ENCODE data around the gene C4A. TPM values are rescaled to one million over a fixed set of nuclear protein-coding genes. Genes with fewer than 3 reads are reported as not detected.

The C4A gene
- total RNA-seq, 2 experiments from 2014 or later: 3.3 to 5.7 TPM

DNA sequence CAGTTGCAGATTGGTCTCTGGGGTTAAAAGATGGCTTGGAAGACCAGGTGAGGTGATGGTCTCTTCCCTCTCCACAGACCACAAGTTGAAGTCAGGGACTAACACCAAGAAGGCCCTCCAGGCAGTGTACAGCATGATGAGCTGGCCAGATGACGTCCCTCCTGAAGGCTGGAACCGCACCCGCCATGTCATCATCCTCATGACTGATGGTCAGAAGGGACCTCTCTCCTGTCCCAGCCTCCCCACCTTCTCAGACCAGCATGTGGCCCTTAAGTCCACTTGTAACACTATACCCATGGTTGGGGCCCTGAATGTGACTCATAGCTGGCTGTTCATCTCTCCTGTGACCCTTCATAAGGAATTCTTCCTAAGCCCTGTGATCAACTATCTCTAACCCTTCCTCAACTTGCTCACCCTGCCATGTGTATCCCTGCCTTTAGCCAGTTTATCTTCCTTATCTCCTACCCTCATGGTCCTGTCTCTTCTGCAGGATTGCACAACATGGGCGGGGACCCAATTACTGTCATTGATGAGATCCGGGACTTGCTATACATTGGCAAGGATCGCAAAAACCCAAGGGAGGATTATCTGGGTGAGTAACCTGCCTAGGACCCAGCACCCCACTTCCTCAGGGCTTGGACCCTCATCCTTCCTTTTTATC, 33.0 kb upstream of the C4A start:
- peaks cover 10% of the 10 kb centered on the region for H3K27me3 Mint-ChIP-seq
- no peak overlapping the region for H3K27ac Mint-ChIP-seq
- peaks cover 5% of the 10 kb centered on the region for H3K4me1 Mint-ChIP-seq
- DNase-seq: no peak
- peaks cover 18% of the 10 kb centered on the region for H3K36me3 Mint-ChIP-seq (ENCODE audit: low read depth)
- no peaks in the 10 kb centered on the region for H3K9me3 Mint-ChIP-seq
- ChIA-PET CTCF (interaction anchor here (1.2 kb wide), 1 partner anchor 42 kb away, joined by 3 read pairs; no protein-coding TSS in a partner anchor), POLR2A (interaction anchor here (2.4 kb wide), 1 partner anchor 10 kb away, joined by 10 read pairs; the partner anchor contains the start of genes NELFE and SKIC2)
- no peak overlapping the region for H3K4me3 Mint-ChIP-seq

DNA sequence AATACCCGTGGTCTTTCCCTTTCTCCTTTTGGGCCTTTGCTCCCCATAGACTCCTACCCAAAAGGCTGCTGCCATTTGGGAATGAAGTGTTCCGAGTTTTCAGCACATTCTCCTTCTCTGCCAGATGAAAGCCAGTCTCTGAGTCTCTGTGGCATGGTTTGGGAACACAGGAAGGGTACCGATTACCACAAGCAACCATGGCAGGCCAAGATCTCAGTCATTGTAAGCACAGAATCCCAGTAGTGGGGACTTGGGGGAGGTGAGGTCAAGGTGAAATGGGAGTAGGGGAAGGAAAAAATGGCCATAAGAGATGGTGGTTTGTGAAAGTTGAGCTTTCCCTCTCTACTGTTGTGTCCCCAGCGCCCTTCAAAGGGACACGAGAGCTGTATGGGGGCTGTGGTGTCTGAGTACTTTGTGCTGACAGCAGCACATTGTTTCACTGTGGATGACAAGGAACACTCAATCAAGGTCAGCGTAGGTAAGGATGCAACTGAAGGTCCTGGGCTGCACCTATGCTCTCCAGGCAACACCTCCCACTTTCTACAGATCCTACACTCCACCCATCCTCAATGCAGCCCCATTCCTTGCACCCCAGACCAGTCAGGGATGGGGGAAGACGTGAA, 31.8 kb upstream of the C4A start:
- no peak for DNase-seq
- H3K27ac Mint-ChIP-seq: no peak overlapping the region
- peaks cover 10% of the 10 kb centered on the region for H3K27me3 Mint-ChIP-seq
- H3K4me1 Mint-ChIP-seq: peaks cover 5% of the 10 kb centered on the region
- POLR2A ChIA-PET: interaction anchor here (1.2 to 2.4 kb wide), 3 partner anchors 9 to 52 kb away, joined by 3 to 10 read pairs (median 4); partner anchors contain the start of genes NELFE, SKIC2 and ZBTB12
- CTCF ChIA-PET: interaction anchor here (1.1 to 1.2 kb wide), 3 partner anchors 9 to 43 kb away, joined by 3 to 6 read pairs (median 3); no protein-coding TSS in a partner anchor
- H3K9me3 Mint-ChIP-seq: no peaks in the 10 kb centered on the region
- peaks cover 29% of the 10 kb centered on the region for H3K36me3 Mint-ChIP-seq (ENCODE audit: low read depth)
- H3K4me3 Mint-ChIP-seq: no peak overlapping the region

DNA sequence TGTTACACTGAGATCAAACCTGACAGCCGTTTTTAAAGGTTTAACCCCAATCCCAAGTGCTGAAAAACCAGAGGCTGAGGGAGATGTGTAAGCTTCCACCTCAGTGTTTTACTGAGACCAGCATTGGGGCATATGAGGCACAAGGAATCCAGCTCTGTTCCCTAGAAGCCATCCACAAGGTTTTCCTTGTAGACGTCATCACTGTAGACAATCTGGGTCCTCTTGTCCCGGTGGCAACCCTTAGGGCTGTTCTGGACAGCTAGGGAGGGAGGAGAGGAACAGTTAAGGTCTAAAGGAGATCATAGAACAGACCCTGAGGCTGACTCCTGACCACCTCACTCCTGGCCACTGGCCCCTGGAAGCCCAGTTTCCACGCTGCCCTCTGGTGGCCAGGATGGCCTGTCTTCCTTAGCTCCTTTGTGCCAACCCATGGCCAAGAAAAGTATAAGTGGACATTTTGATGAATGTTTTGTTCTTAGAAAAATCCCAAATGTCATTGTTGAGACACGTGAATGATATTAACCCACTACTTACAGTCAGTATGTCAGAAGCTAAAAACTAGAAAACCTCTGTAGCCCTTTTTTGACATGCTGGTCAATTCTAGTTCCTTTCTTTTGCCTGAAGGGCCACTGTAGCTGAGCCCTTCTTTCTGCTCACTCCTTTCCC, 29.6 kb upstream of the C4A start:
- no peaks in the 10 kb centered on the region for H3K9me3 Mint-ChIP-seq
- no peak overlapping the region for H3K4me3 Mint-ChIP-seq
- H3K27me3 Mint-ChIP-seq: no peaks in the 10 kb centered on the region
- ChIA-PET POLR2A (interaction anchor here (1.0 to 1.8 kb wide), 5 partner anchors 20 to 300 kb away, joined by 3 to 7 read pairs (median 3); partner anchors contain the start of genes BAG6 and DXO), CTCF (interaction anchor here (0.6 to 2.2 kb wide), 15 partner anchors 13 to 292 kb away, joined by 3 to 11 read pairs (median 4); partner anchors contain the start of genes C6orf47, DXO, EHMT2 and ZBTB12)
- no peak overlapping the region for H3K27ac Mint-ChIP-seq
- peak; percentile 41 for DNase-seq
- H3K4me1 Mint-ChIP-seq: peaks cover 2% of the 10 kb centered on the region
- peaks cover 42% of the 10 kb centered on the region for H3K36me3 Mint-ChIP-seq (ENCODE audit: low read depth)

DNA sequence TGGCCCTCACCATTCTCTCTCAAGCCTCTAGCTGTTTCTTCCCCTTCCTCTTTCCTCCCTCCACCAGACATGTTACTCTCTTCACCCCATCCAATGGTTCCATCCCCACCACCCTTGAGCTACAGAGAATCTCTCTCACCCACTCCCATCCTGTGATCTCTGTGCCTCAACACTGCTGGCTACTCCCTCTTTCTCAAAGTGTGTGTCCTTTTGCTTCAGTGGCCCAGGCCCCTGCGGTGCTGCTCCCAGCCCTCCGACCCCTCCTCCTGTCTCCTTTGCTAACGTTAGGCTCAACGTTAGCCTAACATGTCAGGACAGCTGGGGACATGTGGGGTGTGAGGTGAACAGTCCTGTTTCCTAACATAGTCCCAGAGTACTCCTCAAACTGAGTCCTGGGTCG, 29.0 kb upstream of the C4A start:
- Mint-ChIP-seq H3K27me3 (no peaks in the 10 kb centered on the region), H3K4me3 (no peak overlapping the region), H3K4me1 (peaks cover 8% of the 10 kb centered on the region), H3K9me3 (no peaks in the 10 kb centered on the region), H3K27ac (no peak overlapping the region), H3K36me3 (ENCODE audit: low read depth) (peaks cover 43% of the 10 kb centered on the region)
- ChIA-PET CTCF (interaction anchor here (0.6 to 2.2 kb wide), 10 partner anchors 12 to 267 kb away, joined by 3 to 11 read pairs (median 4); partner anchors contain the start of genes DXO and ZBTB12), POLR2A (interaction anchor here (1.0 to 1.8 kb wide), 5 partner anchors 19 to 300 kb away, joined by 3 to 7 read pairs (median 3); partner anchors contain the start of genes BAG6 and DXO)
- no peak for DNase-seq

DNA sequence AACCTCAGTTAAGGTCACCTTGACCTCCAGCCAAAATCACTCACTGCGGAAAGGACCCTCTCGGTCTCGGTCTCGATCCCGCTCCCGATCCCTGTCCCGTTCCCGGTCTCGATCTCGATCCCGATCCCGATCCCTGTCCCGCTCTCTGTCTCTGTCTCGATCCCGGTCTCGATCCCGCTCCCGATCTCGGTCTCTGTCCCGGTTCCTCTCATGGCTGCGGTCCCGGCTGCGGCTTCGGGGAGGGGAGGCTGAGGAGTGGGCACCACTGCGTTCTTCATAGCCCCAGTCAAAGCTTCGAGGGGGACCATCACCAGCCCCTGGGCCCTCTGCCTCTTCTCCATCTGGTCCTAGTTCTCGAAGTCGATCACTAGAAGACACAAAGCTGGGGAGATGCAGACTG, 27.3 kb upstream of the C4A start:
- peaks cover 22% of the 10 kb centered on the region for H3K4me1 Mint-ChIP-seq
- no peak for DNase-seq
- no peaks in the 10 kb centered on the region for H3K27me3 Mint-ChIP-seq
- no peak overlapping the region for H3K4me3 Mint-ChIP-seq
- no peak overlapping the region for H3K27ac Mint-ChIP-seq
- peaks cover 50% of the 10 kb centered on the region for H3K36me3 Mint-ChIP-seq (ENCODE audit: low read depth)
- ChIA-PET CTCF (no interaction called here), POLR2A (no interaction called here)
- no peaks in the 10 kb centered on the region for H3K9me3 Mint-ChIP-seq

DNA sequence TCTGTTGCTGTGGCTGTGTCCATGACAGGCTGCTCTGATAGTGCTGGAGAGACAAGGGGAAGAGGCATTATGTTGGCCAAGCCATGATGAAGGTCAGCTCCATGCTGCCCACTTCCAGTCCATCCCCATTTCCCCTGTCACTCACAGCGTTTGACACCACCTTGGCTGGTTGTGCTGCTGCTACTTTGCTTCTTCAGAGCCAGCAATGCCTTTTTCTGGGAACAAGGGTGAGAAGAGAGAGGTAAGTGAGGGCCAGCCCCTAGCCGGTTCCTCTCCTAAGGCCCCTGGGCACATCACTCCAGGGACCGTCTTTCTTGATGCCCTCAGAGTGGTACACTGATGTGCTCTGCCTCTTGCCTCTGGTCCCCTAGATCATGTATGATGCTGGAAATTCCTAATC, 25.1 kb upstream of the C4A start:
- Mint-ChIP-seq H3K9me3 (no peaks in the 10 kb centered on the region), H3K4me3 (peak overlapping the region; percentile 91)
- POLR2A ChIA-PET: interaction anchor here (8.4 kb wide), 1 partner anchor 15 kb away, joined by 162 read pairs; the partner anchor contains the start of gene DXO

DNA sequence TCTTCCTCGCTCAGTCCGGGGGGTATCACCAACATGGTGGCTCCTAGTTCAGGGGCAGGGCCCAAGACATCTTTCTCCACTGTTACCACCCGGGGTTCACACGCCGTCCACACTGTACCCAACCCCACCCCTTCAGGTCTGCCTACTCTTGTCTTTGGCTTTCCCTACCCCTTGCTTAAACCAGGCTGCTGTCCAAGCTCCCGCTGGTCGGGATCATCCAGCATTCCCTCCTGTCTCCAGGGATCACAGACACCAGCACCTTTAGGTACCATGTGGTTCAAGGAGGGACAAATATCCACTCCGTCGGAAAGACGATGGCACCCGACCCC, 23.5 kb upstream of the C4A start:
- H3K4me1 Mint-ChIP-seq: peaks cover 45% of the 10 kb centered on the region
- peak overlapping the region; percentile 91 for H3K4me3 Mint-ChIP-seq
- POLR2A ChIA-PET: interaction anchor here (1.1 to 8.4 kb wide), 8 partner anchors 10 to 1013 kb away, joined by 3 to 162 read pairs (median 5); partner anchors contain the start of genes BAG6, DXO and EHMT2
- H3K27ac Mint-ChIP-seq: peak overlapping the region; percentile 96
- DNase-seq: no peak
- CTCF ChIA-PET: interaction anchor here (1.5 to 2.2 kb wide), 2 partner anchors 13 to 234 kb away, joined by 4 to 13 read pairs; partner anchors contain the start of genes DXO and GPSM3
- no peaks in the 10 kb centered on the region for H3K27me3 Mint-ChIP-seq
- H3K9me3 Mint-ChIP-seq: no peaks in the 10 kb centered on the region
- peaks cover 65% of the 10 kb centered on the region for H3K36me3 Mint-ChIP-seq (ENCODE audit: low read depth)

More for the DNA sequence above, 25.1 kb upstream of the C4A start:
- peaks cover 59% of the 10 kb centered on the region for H3K36me3 Mint-ChIP-seq (ENCODE audit: low read depth)
- no peak for DNase-seq
- no peak overlapping the region for H3K27ac Mint-ChIP-seq
- CTCF ChIA-PET: no interaction called here
- H3K4me1 Mint-ChIP-seq: peaks cover 41% of the 10 kb centered on the region
- no peaks in the 10 kb centered on the region for H3K27me3 Mint-ChIP-seq

DNA sequence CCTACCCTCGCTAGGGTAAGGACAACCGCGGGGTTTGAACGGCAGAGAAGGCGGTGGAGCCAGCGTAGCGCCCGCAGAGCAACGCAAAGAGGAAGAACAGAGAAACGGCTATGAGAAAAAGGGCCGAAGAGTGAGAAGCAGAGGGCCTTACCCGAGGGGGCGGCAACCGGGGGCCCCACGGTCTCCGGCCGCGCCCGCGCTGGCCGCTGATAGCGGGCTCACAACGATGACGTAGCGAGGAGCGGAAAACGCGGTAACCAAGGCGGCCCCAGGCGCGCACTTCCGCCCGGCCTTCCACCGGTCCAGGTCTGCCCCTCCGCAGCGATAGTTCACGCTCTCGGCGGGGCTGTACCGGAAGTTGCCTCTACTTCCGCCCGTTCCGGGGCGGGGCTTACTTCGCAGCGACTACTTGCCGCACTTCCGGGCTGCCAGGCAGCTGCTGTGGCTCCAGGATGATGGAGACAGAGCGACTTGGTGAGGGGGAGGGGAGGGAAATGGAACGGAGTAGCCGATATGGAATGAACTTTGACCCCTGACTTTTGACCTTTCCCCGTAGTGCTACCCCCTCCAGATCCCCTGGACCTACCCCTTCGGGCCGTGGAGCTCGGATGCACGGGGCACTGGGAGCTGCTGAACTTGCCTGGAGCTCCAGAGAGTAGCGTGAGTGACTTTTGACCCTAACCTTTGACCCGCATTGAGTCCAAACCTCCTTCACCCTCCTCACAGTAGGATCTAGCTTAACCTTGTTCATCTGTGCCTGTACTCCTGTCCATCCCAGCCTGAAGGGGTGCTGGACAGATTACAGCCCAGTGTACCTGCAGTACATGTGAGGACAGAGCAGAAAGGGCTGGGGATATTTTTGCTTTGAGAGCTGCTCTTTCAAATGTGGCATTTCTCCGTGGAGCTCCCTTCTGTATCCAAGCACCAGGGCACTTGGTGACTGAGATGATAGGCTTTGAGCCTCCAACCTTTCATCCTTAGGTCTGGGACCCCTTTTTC, 22.8 kb upstream of the C4A start, which contains the start of the genes NELFE and SKIC2:
Gene NELFE (minus strand): TSS at position 231 of the 999 bp plus-strand sequence. CDS start 525 bp downstream, outside the sequence.
Gene SKIC2 (plus strand): TSS at position 435 of the 999 bp plus-strand sequence. CDS start 18 bp downstream, at position 453.
- H3K4me1 Mint-ChIP-seq: peaks cover 45% of the 10 kb centered on the region
- POLR2A ChIA-PET: interaction anchor here (0.7 to 8.4 kb wide), 13 partner anchors 10 to 1312 kb away, joined by 3 to 162 read pairs (median 3); partner anchors contain the start of genes ATF6B, BAG6, CFB and DXO

DNA sequence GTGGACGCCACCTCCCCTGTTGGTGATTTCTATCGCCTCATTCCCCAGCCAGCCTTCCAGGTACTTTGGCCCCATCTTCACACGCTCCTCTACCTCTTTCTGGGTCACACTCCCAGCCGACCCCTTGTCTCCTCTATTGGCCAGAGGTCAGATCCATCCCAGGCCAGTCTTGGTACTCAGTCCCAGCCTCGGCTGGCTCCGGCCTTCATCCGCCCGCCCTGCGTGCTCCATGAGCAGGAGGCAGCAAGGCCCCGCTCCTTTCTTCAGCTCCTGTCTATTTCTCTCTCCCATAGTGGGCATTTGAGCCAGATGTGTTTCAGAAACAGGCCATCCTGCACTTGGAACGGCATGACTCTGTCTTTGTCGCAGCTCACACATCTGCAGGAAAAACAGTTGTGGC, 20.2 kb upstream of the C4A start:
- POLR2A ChIA-PET: interaction anchor here (0.8 to 8.4 kb wide), 2 partner anchors 10 to 18 kb away, joined by 3 to 162 read pairs; partner anchors contain the start of gene DXO
- Mint-ChIP-seq H3K9me3 (no peaks in the 10 kb centered on the region), H3K36me3 (ENCODE audit: low read depth) (peaks cover 69% of the 10 kb centered on the region), H3K4me3 (no peak overlapping the region), H3K4me1 (peaks cover 45% of the 10 kb centered on the region), H3K27me3 (no peaks in the 10 kb centered on the region), H3K27ac (no peak overlapping the region)
- DNase-seq: no peak
- CTCF ChIA-PET: no interaction called here

More for the DNA sequence above, 22.8 kb upstream of the C4A start, which contains the start of the genes NELFE and SKIC2:
- DNase-seq: peak; percentile 99
- CTCF ChIA-PET: interaction anchor here (1.0 to 2.2 kb wide), 5 partner anchors 13 to 559 kb away, joined by 3 to 13 read pairs (median 4); partner anchors contain the start of genes DDX39B, DXO, EHMT2 and GPSM3
- Mint-ChIP-seq H3K9me3 (no peaks in the 10 kb centered on the region), H3K36me3 (ENCODE audit: low read depth) (peaks cover 63% of the 10 kb centered on the region), H3K27ac (peak within 1 kb of the TSS; percentile 96), H3K4me3 (peak within 1 kb of the TSS; percentile 91), H3K27me3 (no peaks in the 10 kb centered on the region)

DNA sequence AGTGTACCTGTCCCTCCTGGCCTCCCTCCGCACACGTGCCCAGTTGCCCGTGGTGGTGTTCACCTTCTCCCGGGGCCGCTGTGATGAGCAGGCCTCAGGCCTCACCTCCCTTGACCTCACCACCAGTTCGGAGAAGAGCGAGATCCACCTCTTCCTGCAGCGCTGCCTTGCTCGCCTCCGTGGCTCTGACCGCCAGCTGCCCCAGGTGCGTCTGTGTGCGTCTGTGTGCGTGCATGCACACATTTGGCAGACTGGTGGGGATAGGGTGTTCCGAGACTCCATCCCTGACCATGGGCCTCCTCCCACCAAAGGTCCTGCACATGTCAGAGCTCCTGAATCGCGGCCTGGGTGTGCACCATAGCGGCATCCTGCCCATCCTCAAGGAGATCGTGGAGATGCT, 17.9 kb upstream of the C4A start:
- no peak for DNase-seq
- CTCF ChIA-PET: interaction anchor here (1.2 kb wide), 1 partner anchor 74 kb away, joined by 3 read pairs; no protein-coding TSS in a partner anchor
- POLR2A ChIA-PET: interaction anchor here (8.4 kb wide), 1 partner anchor 8 kb away, joined by 162 read pairs; the partner anchor contains the start of gene DXO
- Mint-ChIP-seq H3K27me3 (no peaks in the 10 kb centered on the region), H3K9me3 (no peaks in the 10 kb centered on the region), H3K27ac (no peak overlapping the region), H3K4me3 (no peak overlapping the region), H3K4me1 (peaks cover 29% of the 10 kb centered on the region), H3K36me3 (ENCODE audit: low read depth) (peaks cover 73% of the 10 kb centered on the region)

DNA sequence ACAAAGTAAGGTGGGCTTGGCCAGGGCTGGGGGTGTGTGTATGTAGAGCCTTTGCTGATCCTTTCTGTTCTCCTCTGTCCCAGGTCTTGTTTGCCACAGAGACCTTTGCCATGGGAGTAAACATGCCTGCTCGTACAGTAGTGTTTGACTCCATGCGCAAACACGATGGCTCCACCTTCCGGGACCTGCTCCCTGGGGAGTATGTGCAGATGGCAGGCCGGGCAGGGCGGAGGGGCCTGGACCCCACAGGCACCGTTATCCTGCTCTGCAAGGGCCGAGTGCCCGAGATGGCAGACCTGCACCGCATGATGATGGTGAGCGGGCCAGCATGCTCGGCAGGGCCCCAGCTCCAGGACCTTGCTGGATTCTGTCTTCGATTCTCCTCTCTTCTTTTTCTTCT, 16.2 kb upstream of the C4A start:
- no peak for DNase-seq
- Mint-ChIP-seq H3K27me3 (no peaks in the 10 kb centered on the region), H3K27ac (no peak overlapping the region), H3K9me3 (no peaks in the 10 kb centered on the region), H3K36me3 (ENCODE audit: low read depth) (peaks cover 81% of the 10 kb centered on the region), H3K4me3 (no peak overlapping the region), H3K4me1 (peaks cover 26% of the 10 kb centered on the region)
- CTCF ChIA-PET: interaction anchor here (1.4 kb wide), 1 partner anchor 13 kb away, joined by 3 read pairs; no protein-coding TSS in a partner anchor
- POLR2A ChIA-PET: no interaction called here

All from activated CD4-positive, alpha-beta memory T cell treated with anti-CD3 and anti-CD28 coated beads, Interleukin-2, amount 10 ng/mL, durations not matched to agents 7 days and 5 days (primary cell).